Measurements from ENCODE around the gene TMEM170A.

- TF ChIP-seq TCF7 (IDR thresholded peaks at IDR 0.05; ENCODE audit: borderline replicate concordance) (no peak), CTCF (IDR thresholded peaks at IDR 0.05 in 2 of 3, conservative IDR thresholded peaks at IDR 0.05 in 1 of 3; ENCODE audit: control insufficient read depth in 2 of 3, extremely low read depth in 1 of 3, insufficient read depth in 1 of 3, low read depth in 3 of 3, low read length in 3 of 3) (no peak), PML (IDR thresholded peaks at IDR 0.05; ENCODE audit: low read length) (no peak)
Observed at GRCh38 chr16:75494661-75495075, 30.2 kb upstream of the TMEM170A start.
